Inflammatory macrophage (primary cell): ENCODE measurements around the gene CHMP3.
A peak's percentile ranks its signal among the peaks of the same experiment; 100 is the strongest.
"Not testable (repeated sequence)": the region's sequence is repeated elsewhere in the genome, so short reads cannot be mapped to it uniquely, and the experiment has no call there.

ENCODE experiments used
- DNase-seq, 2 donors: peaks; one replicate each; pipeline ENCODE4 v3.0.0-alpha.2; 2020 to 2022

Gene CHMP3

DNA sequence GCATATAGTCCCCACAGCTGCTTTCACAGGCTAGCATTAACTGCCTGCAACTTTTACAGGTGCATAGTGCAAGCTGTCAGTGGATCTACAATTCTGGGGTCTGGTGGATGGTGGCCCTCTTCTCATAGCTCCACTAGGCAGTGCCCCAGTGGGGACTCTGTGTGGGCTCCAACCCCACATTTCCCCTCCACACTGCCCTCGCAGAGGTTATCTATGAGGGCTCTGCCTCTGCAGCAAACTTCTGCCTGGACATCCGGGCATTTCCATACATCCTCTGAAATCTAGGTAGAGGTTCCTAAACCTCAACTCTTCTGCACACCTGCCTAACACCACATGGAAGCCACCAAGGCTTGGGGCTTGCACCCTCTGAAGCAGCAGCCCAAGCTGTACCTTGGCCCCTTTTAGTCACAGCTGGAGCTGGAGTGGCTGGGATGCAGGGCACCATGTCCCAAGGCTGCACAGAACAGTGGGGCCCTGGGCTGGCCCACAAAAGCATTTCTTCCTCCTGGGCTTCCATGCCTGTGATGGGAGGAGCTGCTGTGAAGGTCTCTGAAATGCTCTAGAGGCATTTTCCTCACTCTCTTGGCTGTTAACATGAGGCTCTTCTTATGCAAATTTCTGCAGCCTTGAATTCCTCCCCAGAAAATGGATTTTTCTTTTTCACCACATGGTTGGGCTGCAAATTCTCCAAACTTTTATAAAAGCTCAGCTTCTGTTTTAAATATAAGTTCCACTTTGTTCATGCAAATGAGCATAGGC, 62.7 kb downstream of the CHMP3 start:
- DNase-seq = no peak

GRCh38 chr2:86499326-86499725, 63.9 kb downstream of the CHMP3 start:
- DNase-seq = no peak

DNA sequence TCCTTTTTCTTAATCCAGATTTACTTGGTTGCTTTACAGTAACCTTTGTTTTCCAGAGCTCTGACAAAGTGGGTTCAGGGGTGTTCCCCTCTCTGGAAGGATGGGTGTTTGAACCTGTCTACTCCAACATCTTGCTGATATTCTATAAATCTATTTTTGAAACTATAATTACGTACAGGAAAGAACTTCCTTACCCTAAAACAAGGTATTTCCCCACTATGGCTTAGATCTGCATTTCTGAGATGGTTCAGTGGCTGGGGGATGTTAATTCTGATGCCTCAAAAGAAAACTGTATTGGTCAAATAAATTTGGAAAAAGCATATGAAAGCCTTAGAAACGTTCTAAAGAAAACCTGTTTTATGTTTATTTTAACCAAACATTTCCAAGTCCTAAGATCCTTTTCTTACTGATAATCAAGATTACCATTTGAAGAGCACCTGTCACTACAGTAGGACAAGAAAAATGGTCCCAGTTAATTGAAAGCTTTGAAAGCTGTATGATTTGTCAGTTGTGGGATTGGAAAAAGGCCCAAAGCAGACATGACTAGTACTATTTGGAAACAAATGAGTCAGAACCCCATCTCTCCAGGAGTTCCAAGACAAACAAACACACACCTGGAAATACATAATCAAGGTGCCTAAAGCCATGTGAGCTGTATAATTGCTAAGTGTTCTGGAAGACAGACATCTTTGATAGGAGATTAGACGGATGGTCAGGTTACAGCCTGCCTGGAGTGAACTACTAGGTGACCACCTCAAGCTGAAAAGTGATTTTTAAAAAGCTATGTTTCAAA, 64.6 kb downstream of the CHMP3 start:
- no peak for DNase-seq

GRCh38 chr2:86496391-86496790, 66.9 kb downstream of the CHMP3 start:
- not testable (repeated sequence) for DNase-seq

GRCh38 chr2:86492048-86492453, 71.2 kb downstream of the CHMP3 start:
- DNase-seq = no peak

- DNase-seq = no peak
These were observed 72.2 kb downstream of the CHMP3 start for GRCh38 chr2:86491088-86491487.

DNA sequence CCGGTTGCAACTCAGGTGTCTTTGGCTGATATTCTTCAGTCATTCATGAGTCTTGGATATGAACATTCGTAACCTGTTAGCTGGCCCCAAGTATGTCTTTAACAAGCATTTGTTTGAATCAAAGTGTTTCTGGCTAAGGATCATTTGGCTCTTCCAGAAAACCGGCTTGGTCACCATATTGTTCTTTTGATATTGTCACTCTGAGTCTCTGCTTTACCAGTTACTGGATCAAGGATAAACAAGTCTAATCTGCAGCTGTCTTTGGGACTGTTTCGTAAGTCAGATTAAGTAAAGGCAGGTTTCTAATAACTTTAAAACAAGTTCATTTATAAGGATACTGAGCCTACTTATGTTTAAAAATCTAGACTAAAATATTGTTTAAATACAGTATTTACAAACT, 73.0 kb downstream of the CHMP3 start:
- no peak for DNase-seq

DNA sequence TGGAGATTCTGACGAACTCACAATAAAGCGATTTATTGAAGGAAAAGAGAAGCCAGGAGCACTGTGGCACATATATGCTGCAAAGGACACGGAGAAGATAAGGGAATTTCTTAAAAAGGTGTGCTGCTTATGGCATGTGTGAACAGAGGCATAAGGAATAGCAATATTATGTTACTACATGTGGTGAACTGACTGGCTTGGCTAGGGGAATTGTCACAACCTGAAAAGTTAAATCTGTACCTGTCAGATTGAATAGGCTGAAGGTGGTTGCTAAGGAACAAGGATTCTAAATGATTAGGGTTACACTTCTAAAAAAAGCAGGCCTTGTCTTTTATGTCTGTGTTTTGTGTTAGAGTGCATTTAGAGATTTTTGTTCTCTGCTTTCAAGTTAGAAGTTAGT, 73.7 kb downstream of the CHMP3 start:
- no peak for DNase-seq

- DNase-seq = no peak
These were observed 74.5 kb downstream of the CHMP3 start for GRCh38 chr2:86488561-86489250.

- no peak for DNase-seq
These were observed 76.2 kb downstream of the CHMP3 start for GRCh38 chr2:86487062-86487461.

GRCh38 chr2:86485802-86486201, 77.4 kb downstream of the CHMP3 start:
- no peak for DNase-seq

- no peak for DNase-seq
These were observed 78.1 kb downstream of the CHMP3 start for GRCh38 chr2:86485103-86485502.

DNA sequence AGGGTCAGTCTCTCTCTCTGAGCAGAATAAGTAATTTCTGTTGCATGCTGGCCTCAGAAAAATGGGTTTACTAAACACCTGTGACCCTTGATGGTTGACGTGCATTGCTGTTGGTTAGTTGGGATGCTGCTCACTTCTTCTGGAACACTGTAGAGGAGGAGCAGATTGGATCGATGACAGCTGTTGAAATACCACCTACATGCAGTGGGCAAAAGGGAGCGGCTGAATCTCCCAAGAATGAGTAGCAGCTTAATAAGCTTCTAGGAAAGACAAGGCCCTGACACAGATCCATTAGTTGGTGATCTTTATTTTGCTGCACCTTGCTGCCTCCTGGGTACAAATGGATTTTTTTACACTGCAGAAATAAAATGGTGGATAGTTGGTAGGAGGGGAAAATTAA, 78.9 kb downstream of the CHMP3 start:
- no peak for DNase-seq

DNA sequence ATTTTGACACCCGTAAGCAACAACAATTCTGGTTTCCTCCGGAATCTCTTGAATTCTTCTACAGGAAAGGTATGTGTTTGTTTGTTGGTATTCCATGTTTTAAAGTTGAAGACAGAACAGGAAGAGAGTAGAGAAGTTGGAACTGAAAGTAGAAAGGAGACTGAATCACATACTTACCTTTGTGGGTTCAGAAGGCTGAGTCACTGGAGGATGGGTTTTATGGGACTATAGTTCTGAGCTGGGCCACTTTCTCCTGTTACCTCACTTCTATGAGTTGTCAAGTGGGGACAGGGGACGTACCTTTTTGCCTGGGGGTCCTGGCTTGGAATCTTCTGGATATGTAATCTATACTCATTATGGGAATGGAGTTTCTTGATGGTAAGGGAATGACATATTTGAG, 81.2 kb downstream of the CHMP3 start:
- no peak for DNase-seq

- DNase-seq = no peak
These were observed 83.1 kb downstream of the CHMP3 start for GRCh38 chr2:86480105-86480504.

GRCh38 chr2:86477349-86477748, 85.9 kb downstream of the CHMP3 start:
- DNase-seq = no peak

GRCh38 chr2:86476918-86477317, 86.3 kb downstream of the CHMP3 start:
- no peak for DNase-seq

- no peak for DNase-seq
These were observed 87.2 kb downstream of the CHMP3 start for GRCh38 chr2:86476092-86476491.

DNA sequence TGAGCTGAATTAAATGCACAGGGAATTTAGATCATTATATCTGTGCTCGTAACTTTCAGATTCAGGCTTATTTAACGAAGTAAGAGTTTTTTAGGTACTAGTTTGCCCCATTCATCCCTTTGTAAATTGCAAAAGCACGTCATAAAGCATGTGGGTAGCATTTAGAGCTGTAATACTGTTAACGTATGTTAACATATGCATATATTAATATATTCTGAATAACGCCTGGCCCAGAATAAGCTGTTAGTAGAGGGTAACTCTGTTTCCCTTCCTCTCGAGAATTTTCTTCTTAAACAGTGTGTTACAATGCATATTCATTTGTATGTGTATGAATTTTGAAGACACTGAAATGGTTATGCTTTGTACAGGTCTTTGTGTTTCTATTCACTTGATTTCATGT, 91.6 kb downstream of the CHMP3 start:
- DNase-seq = no peak

GRCh38 chr2:86470890-86471289, 92.4 kb downstream of the CHMP3 start:
- DNase-seq = no peak

- DNase-seq = no peak
These were observed 94.8 kb downstream of the CHMP3 start for GRCh38 chr2:86468162-86469033.

- DNase-seq = no peak
These were observed 96.9 kb downstream of the CHMP3 start for GRCh38 chr2:86466306-86466705.

DNA sequence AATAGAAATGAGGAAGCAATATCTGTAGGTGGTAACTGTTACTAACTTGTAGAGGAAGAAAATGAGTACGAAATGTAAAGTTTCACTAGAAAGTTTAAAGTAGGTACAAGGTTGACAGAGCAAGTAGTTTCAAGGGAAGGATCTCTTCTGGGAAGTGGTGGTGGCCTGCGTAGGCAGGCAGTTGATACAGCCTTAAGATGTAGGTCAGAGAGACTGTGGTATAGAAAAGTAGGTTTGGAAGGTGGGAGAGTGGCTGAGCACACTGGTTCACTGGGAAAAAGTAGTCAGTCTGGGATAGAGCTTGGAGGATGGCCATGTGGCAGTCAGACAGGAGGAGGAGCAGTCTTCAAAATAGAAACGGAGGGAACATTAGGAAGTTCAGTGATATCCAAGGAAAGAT, 98.6 kb downstream of the CHMP3 start:
- DNase-seq = peak; percentile 46 to 62
